NCI-H774 (cell line): Measurements from ENCODE around the gene BAIAP2.
"Not testable (repeated sequence)": the region's sequence is repeated elsewhere in the genome, so short reads cannot be mapped to it uniquely, and the experiment has no call there.

Experiments used
- DNase-seq: peaks from one replicate; lab custom pipeline; 2025; lab: John Stamatoyannopoulos, UW

The BAIAP2 gene

GRCh38 chr17:81021531-81022343 lies 13.2 kb upstream of the BAIAP2 start:
- DNase-seq: no peak

DNA sequence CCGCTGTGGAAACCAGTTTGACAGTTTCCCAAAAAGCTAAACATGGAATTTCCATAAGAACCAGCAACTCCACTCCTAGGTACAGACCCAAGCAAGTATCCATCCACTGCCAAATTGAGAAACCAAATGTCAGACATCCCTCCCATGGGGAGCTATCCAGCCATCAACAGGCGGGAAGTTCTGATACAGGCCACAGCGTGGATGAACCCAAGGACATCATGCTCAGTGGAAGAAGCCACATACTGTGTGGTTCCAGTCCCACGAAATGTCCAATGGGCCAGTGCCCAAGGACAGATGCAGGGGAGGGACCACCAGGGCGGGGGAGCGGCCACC lies 12.6 kb upstream of the BAIAP2 start:
- DNase-seq: no peak

DNA sequence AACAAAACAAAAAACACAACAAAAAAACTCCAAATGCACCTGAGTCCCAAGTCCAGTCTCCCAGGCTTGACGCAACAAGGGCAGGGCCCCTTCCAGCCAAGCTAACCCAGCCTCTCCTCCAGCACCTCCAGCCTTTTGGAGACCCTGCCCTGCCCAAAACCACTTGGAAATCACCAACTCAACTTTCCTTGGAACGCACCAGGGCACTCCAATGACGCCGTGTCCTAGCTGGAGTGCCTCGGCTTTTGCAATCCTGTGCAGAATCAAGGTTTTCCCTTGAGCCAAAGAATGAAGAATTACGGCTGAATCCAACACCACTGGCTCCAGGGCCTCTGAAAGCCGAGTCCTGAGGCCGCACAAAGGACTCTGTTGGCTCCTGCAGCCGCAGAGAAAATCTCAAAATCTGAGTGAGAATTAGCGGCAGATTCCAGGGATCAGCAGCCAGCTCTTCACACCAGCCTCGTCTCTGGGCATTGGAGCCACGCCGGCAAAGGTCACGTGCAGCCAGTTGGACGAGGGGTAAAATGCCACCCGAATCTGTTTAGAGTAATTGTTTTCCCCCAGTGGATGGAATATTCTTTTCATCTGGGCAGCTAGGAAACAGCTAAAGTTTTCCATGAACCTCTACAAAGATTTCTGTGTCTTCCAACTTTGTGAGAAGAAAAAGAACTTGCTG lies 9.7 kb upstream of the BAIAP2 start:
- no peak for DNase-seq

DNA sequence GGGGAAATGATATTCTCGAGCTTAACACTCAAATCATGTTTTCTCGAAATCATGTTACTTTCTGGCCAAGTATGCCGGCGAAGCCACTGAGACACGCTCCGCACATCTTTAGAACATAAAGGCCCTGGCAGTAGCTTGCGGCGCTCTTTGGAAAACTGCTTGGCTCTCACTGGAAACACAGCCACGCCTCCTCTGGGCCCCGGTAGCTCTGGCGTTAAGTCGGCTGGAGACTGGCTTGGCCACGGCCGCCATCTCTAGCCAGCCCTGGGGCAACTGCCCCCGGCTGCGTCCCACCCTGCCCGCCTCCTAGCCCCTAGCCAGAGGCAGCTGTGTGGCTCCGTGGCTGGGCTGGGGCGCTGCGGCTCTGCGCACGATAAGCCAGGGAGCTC lies 9.2 kb upstream of the BAIAP2 start:
- no peak for DNase-seq

DNA sequence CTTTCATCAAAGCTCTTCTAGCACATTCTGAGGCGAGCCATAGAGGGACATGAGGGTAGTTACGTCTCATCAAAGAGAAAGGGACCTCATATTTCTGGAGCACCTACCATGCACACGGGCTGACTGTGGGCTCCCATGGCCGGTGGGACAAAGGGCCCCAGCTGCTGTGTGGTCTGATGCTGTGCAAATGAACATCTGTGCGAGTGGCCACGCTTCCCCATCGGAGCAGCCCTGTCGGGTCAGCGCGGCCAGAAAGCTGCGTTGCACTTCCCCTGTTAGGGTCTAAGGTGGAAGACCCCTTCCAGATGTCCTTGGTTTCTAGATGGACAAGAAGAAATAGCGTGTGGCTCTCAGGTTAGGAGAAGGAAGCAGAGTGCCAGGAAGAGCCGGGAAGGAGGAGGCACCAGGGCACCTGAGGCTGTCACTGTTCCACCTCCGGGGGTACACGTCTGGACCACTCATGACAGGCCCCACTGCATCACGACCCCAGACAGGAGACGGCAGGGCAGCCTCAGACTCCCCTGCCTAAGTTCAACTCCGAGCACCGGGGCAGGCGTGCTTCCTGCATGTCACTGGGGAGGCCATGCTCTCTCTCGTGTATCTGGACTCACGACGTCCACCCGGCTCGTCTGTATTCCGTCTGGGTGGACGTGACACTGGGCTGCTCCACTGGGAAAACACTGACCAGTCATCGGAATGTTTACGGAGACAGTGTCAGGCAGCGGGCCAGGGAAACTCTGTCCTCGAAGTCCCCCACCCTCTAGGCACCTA lies 8.5 kb upstream of the BAIAP2 start:
- no peak for DNase-seq

- no peak for DNase-seq
Observed at GRCh38 chr17:81027038-81027437, 7.9 kb upstream of the BAIAP2 start.

DNA sequence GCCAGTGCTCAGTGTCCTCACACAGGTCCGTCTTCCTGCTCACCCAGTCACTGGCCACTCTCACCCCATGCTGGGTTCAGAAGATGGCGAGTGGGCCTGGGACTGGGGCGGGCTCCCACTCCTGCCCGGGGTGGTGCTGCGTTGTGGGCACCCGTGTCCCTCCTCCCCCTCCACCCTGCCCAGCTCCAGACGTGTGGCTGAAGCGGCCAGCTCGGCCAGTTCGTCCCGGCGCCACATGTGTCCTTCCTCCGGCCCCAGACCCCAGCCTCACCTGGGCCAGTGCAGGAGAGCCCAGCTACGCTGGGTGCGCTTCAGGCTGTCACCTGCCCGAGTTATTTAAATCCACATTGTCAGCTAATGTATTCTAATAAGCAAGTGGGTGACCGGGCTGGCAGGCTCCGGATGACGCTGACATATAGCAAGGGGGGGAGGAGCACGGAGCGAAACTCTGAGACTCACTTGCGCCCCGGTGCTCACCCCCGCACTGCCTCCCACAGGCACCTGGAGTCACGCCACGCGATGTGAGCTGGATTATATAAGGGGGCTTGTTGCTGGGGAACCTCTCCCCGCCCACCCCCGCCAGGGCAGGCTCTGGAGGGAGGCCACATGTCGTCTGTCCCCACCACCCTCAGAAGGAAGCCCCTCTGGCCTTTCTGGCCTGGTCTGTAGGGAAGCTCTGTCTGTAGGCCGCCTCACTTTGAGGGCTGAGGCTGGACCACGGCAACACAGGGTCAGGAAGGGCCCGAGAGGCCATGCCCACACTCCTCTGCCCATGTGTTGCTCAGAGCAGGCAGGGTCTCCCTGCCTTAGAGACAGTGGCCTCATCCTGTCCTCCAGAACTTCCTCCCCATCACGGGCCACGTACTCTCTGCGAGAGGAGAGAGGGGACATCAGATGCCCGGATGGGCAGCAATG lies 7.1 kb upstream of the BAIAP2 start:
- no peak for DNase-seq

DNA sequence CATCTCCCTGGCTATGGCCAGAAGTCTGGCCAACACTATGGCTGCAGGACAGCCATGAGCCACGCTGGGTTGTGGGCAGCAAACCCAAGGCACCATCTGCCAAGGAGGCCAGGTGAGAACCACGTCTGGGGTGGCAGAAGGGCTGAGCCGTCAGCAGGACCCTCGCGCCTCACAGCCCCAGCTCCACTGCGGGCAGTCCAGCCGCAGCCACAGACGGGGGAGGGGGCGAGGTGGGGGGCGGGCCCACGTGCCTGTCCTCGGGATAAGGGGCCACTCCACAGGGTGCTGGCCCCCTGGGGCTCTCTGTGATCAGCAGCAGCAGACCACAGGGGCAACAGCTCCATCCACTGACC lies 6.5 kb upstream of the BAIAP2 start:
- DNase-seq: no peak

DNA sequence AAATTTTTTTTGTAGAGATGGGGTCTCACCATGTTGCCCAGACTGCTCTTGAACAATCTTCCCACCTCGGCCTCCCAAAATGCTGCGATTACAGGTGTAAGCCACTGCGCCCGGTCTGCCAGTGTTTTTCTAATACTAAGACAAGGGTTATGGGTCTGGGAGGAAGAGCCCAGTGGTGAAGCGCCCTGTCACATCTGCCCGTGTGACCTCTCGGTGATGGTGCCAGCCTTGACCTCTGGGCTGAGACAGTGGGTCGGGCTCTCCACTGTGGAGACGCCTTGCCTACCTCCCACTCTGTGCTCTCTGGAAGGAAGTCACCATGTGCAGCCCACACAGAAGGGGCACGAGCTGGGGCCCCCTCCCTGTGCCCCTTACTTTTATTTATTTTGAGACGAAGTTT lies 5.1 kb upstream of the BAIAP2 start:
- no peak for DNase-seq

DNA sequence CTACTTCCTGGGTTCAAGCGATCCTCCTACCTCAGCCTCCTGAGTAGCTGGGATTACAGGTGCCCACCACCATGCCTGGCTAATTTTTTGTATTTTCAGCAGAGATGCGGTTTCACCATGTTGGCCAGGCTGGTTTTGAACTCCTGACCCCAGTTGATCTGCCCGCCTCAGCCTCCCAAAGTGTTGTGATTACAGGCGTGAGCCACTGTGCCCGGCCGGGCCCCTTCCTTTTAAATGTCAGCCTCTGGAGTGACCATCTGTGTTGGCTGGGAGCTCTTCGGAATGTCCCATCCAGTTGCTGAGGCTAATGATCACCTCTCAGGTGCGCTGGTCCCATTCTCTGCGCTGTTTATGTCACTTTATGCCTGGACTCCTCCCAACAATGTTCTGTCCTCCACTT lies 4.6 kb upstream of the BAIAP2 start:
- DNase-seq: not testable (repeated sequence)

- no peak for DNase-seq
Observed at GRCh38 chr17:81030741-81031565, 4.0 kb upstream of the BAIAP2 start.

DNA sequence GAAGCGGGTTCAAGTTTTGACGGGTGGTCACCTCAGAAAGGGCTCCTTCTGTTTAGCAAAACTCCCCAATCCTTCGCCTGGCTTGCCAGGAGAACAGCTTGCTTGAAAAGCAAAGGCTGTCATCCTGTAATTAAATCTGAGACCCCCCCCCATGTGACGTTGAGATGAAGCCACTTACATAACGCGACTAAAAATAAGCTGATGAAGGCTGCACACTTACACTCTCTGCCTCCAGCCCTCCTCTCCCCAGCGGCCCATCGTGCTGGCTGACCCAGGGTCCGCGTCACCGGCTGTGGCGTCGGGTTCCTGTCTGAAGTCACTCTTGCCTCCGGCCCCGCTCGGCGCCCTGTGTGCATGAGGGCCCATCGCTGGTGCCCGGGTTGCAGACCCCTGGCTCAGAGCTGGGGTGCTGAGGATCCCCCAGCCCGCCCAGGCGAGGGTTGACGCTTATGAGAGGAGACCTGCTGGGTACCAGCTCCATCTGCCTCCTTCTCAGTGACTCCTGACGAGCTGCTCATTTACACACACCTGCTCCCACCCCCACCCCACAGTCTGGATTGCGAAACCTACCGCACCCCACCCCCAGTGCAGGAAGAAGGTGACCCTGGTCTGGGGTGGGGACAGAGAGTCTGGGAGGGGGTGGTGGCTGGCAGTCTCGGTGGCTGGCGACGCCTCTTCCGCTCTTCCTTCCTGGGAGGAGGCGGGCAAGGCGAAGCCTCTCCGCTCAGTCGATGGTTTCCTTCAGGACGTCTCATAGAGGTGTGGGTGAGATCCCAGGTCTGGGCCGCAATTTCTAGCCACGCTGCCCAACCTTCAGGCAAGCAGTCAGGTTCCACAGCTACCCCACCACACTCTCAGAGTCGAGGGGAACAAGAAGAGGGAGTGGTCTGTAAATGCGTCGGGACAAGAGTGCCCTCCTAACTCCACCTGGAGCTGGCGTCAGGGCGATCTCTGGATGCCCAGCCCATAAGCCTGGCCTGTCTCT lies 3.1 kb upstream of the BAIAP2 start:
- DNase-seq: no peak

DNA sequence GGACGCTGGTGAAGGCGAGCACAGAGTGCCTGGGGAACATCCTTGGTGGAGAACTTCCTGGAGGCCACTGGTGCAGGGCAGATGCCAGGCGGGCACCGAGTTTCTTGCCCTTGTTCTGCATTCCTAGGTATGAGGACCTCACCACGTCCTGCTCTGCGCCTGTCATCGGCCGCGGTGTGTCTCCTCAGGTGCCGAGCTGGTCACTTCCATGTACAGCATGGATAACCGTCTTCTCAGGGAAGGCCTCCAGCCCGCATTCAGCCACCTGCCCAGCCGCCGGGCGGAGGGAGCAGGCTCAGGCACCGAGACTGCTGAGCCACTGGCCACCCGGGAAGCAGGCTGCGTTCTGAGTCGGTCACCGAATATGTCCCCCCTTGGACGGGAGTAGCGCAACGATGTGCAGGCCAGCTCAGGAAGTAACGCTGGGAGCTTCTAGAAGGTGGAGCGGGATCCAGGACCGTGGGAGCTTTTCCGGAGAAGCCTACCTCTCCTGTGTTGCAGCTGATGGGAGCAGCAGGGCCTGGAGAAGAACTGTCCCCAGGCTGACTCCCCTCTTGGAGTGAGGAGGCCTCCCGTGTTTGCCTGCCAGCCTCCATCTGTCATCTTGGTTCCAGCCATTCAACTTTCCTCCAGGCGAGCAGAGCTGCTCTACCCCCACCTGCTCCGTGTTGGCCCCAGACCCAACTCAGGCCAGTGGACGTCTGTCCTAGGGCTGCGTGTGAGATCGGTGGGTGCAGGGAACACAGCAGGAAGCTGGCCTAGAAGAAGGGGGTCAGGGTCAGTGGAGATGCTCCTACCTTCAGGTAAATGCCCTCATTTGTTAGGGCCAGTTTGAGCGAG lies 2.1 kb upstream of the BAIAP2 start:
- no peak for DNase-seq

- DNase-seq: no peak
Observed at GRCh38 chr17:81033535-81034167, 1.3 kb upstream of the BAIAP2 start.

- DNase-seq: no peak
Observed at GRCh38 chr17:81034168-81034777, 678 bp upstream of the BAIAP2 start.

- no peak for DNase-seq
Observed at GRCh38 chr17:81035521-81036196, 708 bp downstream of the BAIAP2 start.

- no peak for DNase-seq
Observed at GRCh38 chr17:81036197-81036941, 1.4 kb downstream of the BAIAP2 start.
